MCF 10A (cell line): Measurements from ENCODE around the gene SOX15. TPM values are rescaled to one million over a fixed set of nuclear protein-coding genes. Genes with fewer than 3 reads are reported as not detected.

Source experiments
- BruUV-seq: library from RNA; stranded (reverse); fragments of 400-500 nt; replicated peaks from 2 replicates; lab custom pipeline; 2021; lab: Mats Ljungman, UMichigan
- CTCF ChIA-PET: fragments of 300-600 bp; sonication (Branson Sonifier 250); formaldehyde crosslinking; extraction: SDS; loops from one replicate; lab custom pipeline; 2021; ENCODE audit warnings: antibody characterized with exemption, inconsistent platforms; lab: Yijun Ruan, JAX
- POLR2A ChIA-PET: fragments of 300-600, 350-650 bp; sonication (Branson Sonifier 250); formaldehyde crosslinking; extraction: SDS; loops from one replicate; lab custom pipeline; 2020; ENCODE audit warnings: antibody characterized with exemption, inconsistent platforms; lab: Yijun Ruan, JAX
- DNase-seq: peaks from one replicate; pipeline ENCODE4 v3.0.0-alpha.2; 2018; ENCODE audit not compliant: unreplicated experiment
- H3K27ac Mint-ChIP-seq: one replicate; pipeline ENCODE4 v1.8.0; 2022; ENCODE audit warnings: mild to moderate bottlenecking, low read depth, mixed read lengths; ENCODE audit not compliant: unreplicated experiment
- H3K27me3 Mint-ChIP-seq: one replicate; pipeline ENCODE4 v1.8.0; 2022; ENCODE audit warnings: mixed read lengths; ENCODE audit not compliant: insufficient read depth, unreplicated experiment
- H3K36me3 Mint-ChIP-seq: one replicate; pipeline ENCODE4 v1.8.0; 2022; ENCODE audit warnings: mild to moderate bottlenecking, moderate library complexity, mixed read lengths; ENCODE audit not compliant: insufficient read depth, unreplicated experiment
- H3K4me1 Mint-ChIP-seq: one replicate; pipeline ENCODE4 v1.8.0; 2022; ENCODE audit warnings: mixed read lengths; ENCODE audit not compliant: insufficient read depth, unreplicated experiment
- H3K4me3 Mint-ChIP-seq: one replicate; pipeline ENCODE4 v1.8.0; 2022; ENCODE audit warnings: mild to moderate bottlenecking, moderate library complexity, mixed read lengths; ENCODE audit not compliant: unreplicated experiment
- H3K9me3 Mint-ChIP-seq: one replicate; pipeline ENCODE4 v1.8.0; 2022; ENCODE audit warnings: mixed read lengths; ENCODE audit not compliant: unreplicated experiment
- intact Hi-C: fragments of 100-400 bp; cut with micrococcal nuclease; formaldehyde crosslinking; loops from 2 replicates; pipeline ENCODE4 v1.14.1; 2022
- total RNA-seq: library from RNA; stranded (reverse); gene quantifications from 2 replicates; pipeline ENCODE4 v1.2.3, GENCODE V29; 2022
- TF ChIP-seq, protein P1 (sequence below): fragments of 200-600 bp; IDR thresholded peaks from one replicate; pipeline ENCODE4 v1.8.0; 2022; ENCODE audit warnings: antibody characterized with exemption, mild to moderate bottlenecking; ENCODE audit not compliant: unreplicated experiment

Gene SOX15
- total RNA-seq, 1 experiment from 2014 or later, result 34.4 TPM

DNA sequence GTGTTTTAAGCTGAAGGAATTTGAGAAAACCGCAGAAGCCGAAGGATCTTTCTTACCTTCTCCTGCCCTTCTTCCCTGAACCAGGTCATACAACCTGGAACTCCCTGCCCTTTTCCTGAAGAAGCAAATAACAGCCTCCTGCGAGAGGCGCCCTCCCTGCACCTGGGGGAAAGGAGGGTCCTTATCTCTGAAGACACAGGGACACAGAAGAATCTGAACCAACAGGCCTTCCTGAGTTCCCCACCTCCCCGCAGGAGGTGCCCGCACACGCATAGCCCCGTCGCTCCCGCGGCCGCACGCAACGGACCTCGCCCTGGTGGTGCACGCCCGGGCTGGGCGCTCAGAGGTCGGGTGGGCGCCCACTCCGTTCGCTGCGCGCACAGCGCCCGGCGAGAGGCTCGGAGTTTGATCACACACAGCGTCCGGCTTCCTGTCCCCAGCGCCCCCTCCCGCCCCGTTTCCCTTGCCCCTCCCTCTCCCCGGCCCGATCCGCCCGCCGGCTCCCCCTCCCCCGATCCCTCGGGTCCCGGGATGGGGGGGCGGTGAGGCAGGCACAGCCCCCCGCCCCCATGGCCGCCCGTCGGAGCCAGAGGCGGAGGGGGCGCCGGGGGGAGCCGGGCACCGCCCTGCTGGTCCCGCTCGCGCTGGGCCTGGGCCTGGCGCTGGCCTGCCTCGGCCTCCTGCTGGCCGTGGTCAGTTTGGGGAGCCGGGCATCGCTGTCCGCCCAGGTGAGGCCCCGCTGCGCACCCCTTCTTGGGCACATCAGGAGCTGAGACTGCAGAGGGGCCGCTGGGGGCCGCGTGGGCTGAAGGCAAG, 41.1 kb downstream of the SOX15 start, which contains the start of gene TNFSF12:
Gene TNFSF12, plus strand, starts transcription at position 474 of the 816 bp plus-strand sequence. Its CDS starts 96 bp downstream, at position 570.
- Mint-ChIP-seq H3K4me3 (peak within 1 kb of the TSS; percentile 62), H3K9me3 (no peaks in the 10 kb centered on the region), H3K4me1 (no peaks in the 10 kb centered on the region), H3K36me3 (no peaks in the 10 kb centered on the region), H3K27me3 (peaks cover 2% of the 10 kb centered on the region), H3K27ac (no peak within 1 kb of the TSS)
- POLR2A ChIA-PET, result interaction anchor here (0.6 to 2.5 kb wide), 6 partner anchors 8 to 134 kb away, joined by 3 to 12 read pairs (median 4); no protein-coding TSS in a partner anchor
- peak; percentile 30 for DNase-seq
- TF ChIP-seq, protein P1, sequence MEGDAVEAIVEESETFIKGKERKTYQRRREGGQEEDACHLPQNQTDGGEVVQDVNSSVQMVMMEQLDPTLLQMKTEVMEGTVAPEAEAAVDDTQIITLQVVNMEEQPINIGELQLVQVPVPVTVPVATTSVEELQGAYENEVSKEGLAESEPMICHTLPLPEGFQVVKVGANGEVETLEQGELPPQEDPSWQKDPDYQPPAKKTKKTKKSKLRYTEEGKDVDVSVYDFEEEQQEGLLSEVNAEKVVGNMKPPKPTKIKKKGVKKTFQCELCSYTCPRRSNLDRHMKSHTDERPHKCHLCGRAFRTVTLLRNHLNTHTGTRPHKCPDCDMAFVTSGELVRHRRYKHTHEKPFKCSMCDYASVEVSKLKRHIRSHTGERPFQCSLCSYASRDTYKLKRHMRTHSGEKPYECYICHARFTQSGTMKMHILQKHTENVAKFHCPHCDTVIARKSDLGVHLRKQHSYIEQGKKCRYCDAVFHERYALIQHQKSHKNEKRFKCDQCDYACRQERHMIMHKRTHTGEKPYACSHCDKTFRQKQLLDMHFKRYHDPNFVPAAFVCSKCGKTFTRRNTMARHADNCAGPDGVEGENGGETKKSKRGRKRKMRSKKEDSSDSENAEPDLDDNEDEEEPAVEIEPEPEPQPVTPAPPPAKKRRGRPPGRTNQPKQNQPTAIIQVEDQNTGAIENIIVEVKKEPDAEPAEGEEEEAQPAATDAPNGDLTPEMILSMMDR, result no peak
- CTCF ChIA-PET, result interaction anchor here (0.5 to 4.4 kb wide), 6 partner anchors 11 to 152 kb away, joined by 3 to 22 read pairs (median 6); partner anchors contain the start of gene SENP3
- intact Hi-C loops, result no loop called here
- no TSS peak for BruUV-seq

DNA sequence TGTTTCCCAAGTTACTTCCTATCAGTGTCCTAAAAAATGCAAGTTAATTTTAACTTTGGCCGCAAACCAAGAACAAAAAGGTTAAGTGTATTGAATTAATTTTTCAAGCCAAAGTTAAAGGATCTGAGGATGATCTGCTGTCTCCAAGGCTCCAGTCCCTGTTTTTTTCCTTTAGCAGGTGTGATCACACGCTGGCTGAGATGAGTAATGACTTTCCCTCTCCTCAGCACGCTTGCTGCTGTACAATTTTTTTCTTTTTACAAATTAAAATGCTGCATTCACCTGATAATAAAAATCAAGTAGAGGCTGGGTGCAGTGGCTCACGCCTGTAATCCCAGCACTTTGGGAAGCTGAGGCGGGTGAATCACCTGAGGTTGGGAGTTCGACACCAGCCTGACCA, 45.0 kb downstream of the SOX15 start:
- no peak for DNase-seq
- ChIA-PET POLR2A (interaction anchor here (0.6 to 1.2 kb wide), 4 partner anchors 13 to 195 kb away, joined by 3 to 4 read pairs (median 3); no protein-coding TSS in a partner anchor), CTCF (interaction anchor here (0.7 to 3.6 kb wide), 2 partner anchors 15 to 27 kb away, joined by 3 to 14 read pairs; no protein-coding TSS in a partner anchor)
- Mint-ChIP-seq H3K36me3 (no peaks in the 10 kb centered on the region), H3K9me3 (no peaks in the 10 kb centered on the region), H3K4me3 (no peak overlapping the region), H3K4me1 (no peaks in the 10 kb centered on the region), H3K27ac (no peak overlapping the region), H3K27me3 (peaks cover 14% of the 10 kb centered on the region)
- intact Hi-C loops, result no loop called here
- BruUV-seq, result no TSS peak
- TF ChIP-seq, protein P1, result no peak

DNA sequence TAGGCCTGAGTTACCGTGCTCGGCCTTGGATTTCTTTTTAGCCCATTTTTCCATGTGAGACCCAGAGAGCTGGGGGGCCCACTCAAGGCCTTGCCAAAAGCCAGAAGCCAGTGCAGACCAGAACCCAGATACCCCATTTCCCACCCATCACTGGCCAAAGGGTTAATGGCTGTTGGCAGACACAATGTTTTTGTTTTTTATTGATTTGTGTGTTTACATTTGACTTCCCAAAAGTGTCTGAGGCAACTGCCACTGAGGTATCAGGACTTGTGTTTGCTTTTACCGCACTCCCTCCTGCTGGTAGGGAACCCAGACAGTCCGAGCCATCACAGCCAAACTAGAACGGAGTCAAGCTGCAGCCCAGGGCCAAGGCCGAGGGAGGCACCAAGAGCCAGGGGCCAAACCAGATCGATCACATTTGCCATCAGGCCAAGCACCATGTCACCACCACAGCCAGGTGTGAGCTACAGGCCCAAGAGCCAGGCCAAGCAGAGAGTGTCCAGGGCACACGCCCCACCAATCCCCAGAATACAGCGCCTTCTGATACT, 48.7 kb downstream of the SOX15 start:
- BruUV-seq, result no TSS peak
- intact Hi-C loops, result no loop called here
- no peaks in the 10 kb centered on the region for H3K36me3 Mint-ChIP-seq
- no peak for DNase-seq
- TF ChIP-seq, protein P1, result no peak
- no peak overlapping the region for H3K27ac Mint-ChIP-seq
- ChIA-PET CTCF (interaction anchor here (0.6 to 1.8 kb wide), 2 partner anchors 20 to 26 kb away, joined by 3 to 5 read pairs; no protein-coding TSS in a partner anchor), POLR2A (interaction anchor here (0.5 to 1.2 kb wide), 2 partner anchors 8 to 46 kb away, joined by 3 read pairs; no protein-coding TSS in a partner anchor)
- no peak overlapping the region for H3K4me3 Mint-ChIP-seq
- peaks cover 14% of the 10 kb centered on the region for H3K27me3 Mint-ChIP-seq
- H3K9me3 Mint-ChIP-seq, result peaks cover 7% of the 10 kb centered on the region
- no peaks in the 10 kb centered on the region for H3K4me1 Mint-ChIP-seq
